HFFc6 (cell line): Measurements from ENCODE around the gene TOX3. TPM values are rescaled to one million over a fixed set of nuclear protein-coding genes. Genes with fewer than 3 reads are reported as not detected.

Source experiments
- DNase-seq: peaks from one replicate; pipeline ENCODE4 v3.0.0-alpha.2; 2018
- H3K27ac Mint-ChIP-seq: 2 replicates; pipeline ENCODE4 v1.8.0; 2020; ENCODE audit warnings: mild to moderate bottlenecking, mixed read lengths
- H3K27me3 Mint-ChIP-seq: 2 replicates; pipeline ENCODE4 v1.8.0; 2021; ENCODE audit warnings: mild to moderate bottlenecking, moderate library complexity, mixed read lengths; ENCODE audit not compliant: insufficient read depth
- H3K36me3 Mint-ChIP-seq: 2 replicates; pipeline ENCODE4 v1.8.0; 2021; ENCODE audit warnings: low read depth, mixed read lengths
- H3K4me1 Mint-ChIP-seq: 2 replicates; pipeline ENCODE4 v1.8.0; 2020; ENCODE audit warnings: low read depth, mixed read lengths
- H3K4me3 Mint-ChIP-seq: 2 replicates; pipeline ENCODE4 v1.8.0; 2020; ENCODE audit warnings: mild to moderate bottlenecking, moderate library complexity, mixed read lengths
- H3K9me3 Mint-ChIP-seq: 2 replicates; pipeline ENCODE4 v1.8.0; 2020; ENCODE audit warnings: mild to moderate bottlenecking, mixed read lengths
- CTCF ChIP-seq: fragments of 200-600 bp; sonication (generic); IDR thresholded peaks from 2 replicates; pipeline ENCODE4 v1.5.0; 2021; ENCODE audit warnings: antibody characterized with exemption, mild to moderate bottlenecking
- total RNA-seq, 6 experiments: library from RNA; stranded (reverse); fragmentation: NEBNext Ultra II Directional; extraction: Animal tissue kit (Norgen Biotek cat#: 25700); gene quantifications; 2 replicates in 1 of 6; 3 replicates in 5 of 6; pipeline ENCODE4 v1.2.3, GENCODE V29; 2021

The TOX3 gene
- total RNA-seq, 6 experiments from 2014 or later: not detected

GRCh38 chr16:52424591-52424990 lies 122.4 kb downstream of the TOX3 start:
- H3K4me3 Mint-ChIP-seq: no peak overlapping the region
- peaks cover 63% of the 10 kb centered on the region for H3K9me3 Mint-ChIP-seq
- no peaks in the 10 kb centered on the region for H3K27me3 Mint-ChIP-seq
- no peak for DNase-seq
- no peaks in the 10 kb centered on the region for H3K4me1 Mint-ChIP-seq
- TF ChIP-seq CTCF: no peak
- no peak overlapping the region for H3K27ac Mint-ChIP-seq
- H3K36me3 Mint-ChIP-seq: no peaks in the 10 kb centered on the region

- H3K4me1 Mint-ChIP-seq: no peaks in the 10 kb centered on the region
- no peak overlapping the region for H3K27ac Mint-ChIP-seq
- H3K27me3 Mint-ChIP-seq: no peaks in the 10 kb centered on the region
- peaks cover 66% of the 10 kb centered on the region for H3K9me3 Mint-ChIP-seq
- H3K36me3 Mint-ChIP-seq: no peaks in the 10 kb centered on the region
- DNase-seq: no peak
- no peak overlapping the region for H3K4me3 Mint-ChIP-seq
- no peak for TF ChIP-seq CTCF
These were observed 124.6 kb downstream of the TOX3 start for GRCh38 chr16:52422307-52422706.

GRCh38 chr16:52418201-52418600 lies 128.7 kb downstream of the TOX3 start:
- Mint-ChIP-seq H3K36me3 (no peaks in the 10 kb centered on the region), H3K9me3 (peaks cover 61% of the 10 kb centered on the region), H3K27me3 (no peaks in the 10 kb centered on the region), H3K4me1 (no peaks in the 10 kb centered on the region), H3K4me3 (no peak overlapping the region), H3K27ac (no peak overlapping the region)
- no peak for TF ChIP-seq CTCF
- DNase-seq: no peak

- Mint-ChIP-seq H3K9me3 (peaks cover 55% of the 10 kb centered on the region), H3K4me3 (no peak overlapping the region), H3K36me3 (no peaks in the 10 kb centered on the region), H3K27me3 (no peaks in the 10 kb centered on the region), H3K27ac (no peak overlapping the region), H3K4me1 (no peaks in the 10 kb centered on the region)
- no peak for DNase-seq
- no peak for TF ChIP-seq CTCF
These were observed 130.1 kb downstream of the TOX3 start for GRCh38 chr16:52416888-52417287.

- no peak for TF ChIP-seq CTCF
- no peaks in the 10 kb centered on the region for H3K4me1 Mint-ChIP-seq
- H3K36me3 Mint-ChIP-seq: no peaks in the 10 kb centered on the region
- peaks cover 31% of the 10 kb centered on the region for H3K9me3 Mint-ChIP-seq
- H3K4me3 Mint-ChIP-seq: no peak overlapping the region
- no peak overlapping the region for H3K27ac Mint-ChIP-seq
- DNase-seq: no peak
- no peaks in the 10 kb centered on the region for H3K27me3 Mint-ChIP-seq
These were observed 135.9 kb downstream of the TOX3 start for GRCh38 chr16:52411011-52411410.
